22Rv1 (cell line): ENCODE results near the gene CAPN7.

ENCODE experiments used
- CTCF ChIP-seq: fragments of 450-650 bp; IDR thresholded peaks from 2 replicates; pipeline ENCODE4 v1.5.1; 2017; ENCODE audit warnings: mild to moderate bottlenecking
- ZFX ChIP-seq: fragments of 450-650 bp; IDR thresholded peaks from 2 replicates; pipeline ENCODE4 v1.6.1; 2017; ENCODE audit warnings: antibody characterized with exemption, borderline replicate concordance

GRCh38 chr3:15290736-15291135 is 84.7 kb downstream of the CAPN7 start:
- no peak for TF ChIP-seq CTCF
- no peak for TF ChIP-seq ZFX
